ENCODE measurements around the gene COG2. TPM values are rescaled to one million over a fixed set of nuclear protein-coding genes. Genes with fewer than 3 reads are reported as not detected.
"Not testable (repeated sequence)": the region's sequence is repeated elsewhere in the genome, so short reads cannot be mapped to it uniquely, and the experiment has no call there.

Gene COG2
- total and polyA plus RNA-seq, 2 of the 8 experiments (the other 6 are each of a cell fraction or from before 2014, with no cell fraction given): 10.3 to 36.7 TPM

GRCh38 chr1:230717251-230717650 lies 75.0 kb downstream of the COG2 start (continued):
- TF ChIP-seq CEBPB (IDR thresholded peaks at IDR 0.05; ENCODE audit: low read depth, low read length): no peak

DNA sequence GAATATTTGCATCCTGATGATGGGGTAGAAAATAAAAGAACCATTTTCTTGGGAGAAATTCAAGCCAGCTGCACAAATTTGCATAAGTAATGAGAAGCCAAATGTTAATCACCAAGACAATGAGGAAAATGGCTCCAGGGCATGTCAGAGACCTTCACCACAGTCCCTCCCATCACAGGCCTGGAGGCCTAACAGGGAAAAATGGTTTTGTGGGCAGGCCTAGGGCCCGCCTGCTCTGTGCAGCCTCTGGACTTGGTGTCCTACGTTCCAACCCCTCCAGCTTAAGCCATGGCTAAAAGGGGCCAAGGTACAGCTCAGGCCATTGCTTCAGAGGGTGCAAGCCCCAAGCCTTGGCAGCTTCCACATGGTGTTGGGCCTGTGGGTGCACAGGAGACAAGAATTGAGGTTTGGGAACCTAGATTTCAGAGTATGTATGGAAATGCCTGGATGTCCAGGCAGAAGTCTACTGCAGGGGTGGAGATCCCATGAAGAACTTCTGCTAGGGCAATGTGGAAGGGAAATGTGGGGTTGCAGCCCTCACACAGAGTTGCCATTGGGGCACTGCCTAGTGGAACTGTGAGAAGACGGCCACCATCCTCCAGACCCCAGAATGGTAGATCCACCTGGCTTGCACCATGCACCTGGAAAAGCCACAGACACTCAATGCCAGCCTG lies 79.7 kb downstream of the COG2 start:
- H3K36me3 ChIP-seq (ENCODE audit: control insufficient read depth in 2 of 4, insufficient read depth in 4 of 4, low read length in 3 of 4); POLR2A ChIA-PET (ENCODE audit: partially characterized antibody); H4K91ac ChIP-seq (replicated peaks; ENCODE audit: insufficient read length, low read length); H3K27me3 ChIP-seq (replicated peaks in 1 of 4; ENCODE audit: control insufficient read depth in 3 of 4, extremely low read depth in 1 of 4, insufficient read depth in 3 of 4, low read length in 3 of 4); H3K4ac ChIP-seq (replicated peaks; ENCODE audit: insufficient read length, low read depth, low read length); H3K4me3 ChIP-seq (ENCODE audit: extremely low read depth in 1 of 4, insufficient read depth in 2 of 4, low read depth in 3 of 4, low read length in 4 of 4); H3K27ac ChIP-seq (ENCODE audit: low read depth, low read length); H4K5ac ChIP-seq (ENCODE audit: insufficient read length, low read depth, low read length); H4K20me1 ChIP-seq (replicated peaks in 1 of 2; ENCODE audit: control insufficient read depth in 1 of 2, insufficient read depth in 2 of 2, low read length in 2 of 2); H2BK15ac ChIP-seq (ENCODE audit: low read length); H2AK5ac ChIP-seq (ENCODE audit: low read depth, low read length); H3K4me1 ChIP-seq (replicated peaks in 1 of 4; ENCODE audit: control insufficient read depth in 3 of 4, insufficient read depth in 4 of 4, low read length in 3 of 4); DNase-seq (ENCODE audit: low read depth in 1 of 2, low spot score in 2 of 2); H3K14ac ChIP-seq (ENCODE audit: insufficient read length); H3K23ac ChIP-seq (ENCODE audit: insufficient read length); H2BK120ac ChIP-seq (replicated peaks; ENCODE audit: low read depth, low read length); H4K8ac ChIP-seq (ENCODE audit: extremely low read depth, insufficient read depth, low read length); H3K4me2 ChIP-seq (ENCODE audit: insufficient read depth in 1 of 2, low read depth in 2 of 2, low read length in 2 of 2); H2BK20ac ChIP-seq (ENCODE audit: low read length); H3K79me2 ChIP-seq (ENCODE audit: control insufficient read depth in 1 of 2, insufficient read depth in 2 of 2, low read length in 2 of 2); H3K9ac ChIP-seq (replicated peaks in 1 of 4; ENCODE audit: extremely low read depth in 1 of 4, low read depth in 3 of 4, low read length in 3 of 4); H3K56ac ChIP-seq (replicated peaks; ENCODE audit: insufficient read length, low read depth, low read length); H3K23me2 ChIP-seq (ENCODE audit: low read depth, low read length); FAIRE-seq; H2AFZ ChIP-seq (ENCODE audit: low read length); H3K18ac ChIP-seq (ENCODE audit: extremely low read depth, low read length); H2BK5ac ChIP-seq (ENCODE audit: low read depth, low read length); H3K79me1 ChIP-seq (ENCODE audit: low read depth, low read length); H2BK12ac ChIP-seq (ENCODE audit: low read depth, low read length): not testable (repeated sequence)
- peaks cover 8 to 12% of the 10 kb centered on the region in 2 experiments for H3K9me3 ChIP-seq (ENCODE audit: insufficient read depth in 2 of 2, low read depth in 1 of 2, low read length in 1 of 2)
- 83% methylated on average over 3 of the region's 3 CpGs; no CpG with 5 or more reads in 1 of the 2 experiments for WGBS, 2 experiments (ENCODE audit: extremely low coverage in 1 of 2, insufficient coverage in 1 of 2, insufficient read length in 1 of 2, insufficient replicate concordance in 2 of 2, low coverage in 1 of 2, low lambda C conversion rate in 2 of 2, missing lambda C conversion rate in 1 of 2)
- CTCF ChIA-PET (ENCODE audit: partially characterized antibody): interaction anchor here (1.2 kb wide), 1 partner anchor 29 kb away, joined by 3 read pairs; no protein-coding TSS in a partner anchor

All from H1 (cell line).